GM19193 (cell line): Measurements from ENCODE around the gene KCNMA1.

ENCODE experiments used
- POLR2A ChIP-seq: IDR thresholded peaks from 4 replicates; pipeline ENCODE4 v1.6.1; 2011; ENCODE audit not compliant: insufficient read depth, insufficient read length; ENCODE audit errors: extremely low read depth

The KCNMA1 gene

DNA sequence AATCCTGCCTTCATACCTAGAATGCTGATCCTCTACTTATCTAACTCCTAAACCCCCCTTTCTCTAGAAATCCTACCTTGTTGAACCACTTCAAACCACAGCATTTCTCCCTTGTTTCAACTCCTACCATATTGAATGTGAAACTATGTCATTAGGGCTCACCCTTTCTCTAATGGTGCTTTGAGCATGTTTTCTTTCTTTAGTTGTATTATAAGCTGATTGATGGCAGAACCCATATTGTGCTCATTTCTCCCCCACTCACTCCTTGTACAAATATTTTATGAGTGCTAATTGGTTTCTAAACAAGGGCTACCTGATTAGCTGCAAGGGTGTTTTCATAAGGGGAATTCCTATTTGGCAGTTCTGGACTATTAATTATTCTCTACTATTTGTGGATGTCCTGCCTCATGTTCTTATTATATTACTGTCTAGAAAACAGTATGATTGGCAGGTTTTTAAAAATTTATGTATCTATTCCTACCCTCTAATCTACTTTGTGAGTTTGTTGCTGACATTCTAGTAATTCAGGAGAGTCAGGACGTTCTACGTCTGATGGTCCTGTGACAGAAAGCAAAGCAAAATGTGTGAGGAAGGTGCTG, 765.8 kb downstream of the KCNMA1 start:
- no peak for TF ChIP-seq POLR2A

DNA sequence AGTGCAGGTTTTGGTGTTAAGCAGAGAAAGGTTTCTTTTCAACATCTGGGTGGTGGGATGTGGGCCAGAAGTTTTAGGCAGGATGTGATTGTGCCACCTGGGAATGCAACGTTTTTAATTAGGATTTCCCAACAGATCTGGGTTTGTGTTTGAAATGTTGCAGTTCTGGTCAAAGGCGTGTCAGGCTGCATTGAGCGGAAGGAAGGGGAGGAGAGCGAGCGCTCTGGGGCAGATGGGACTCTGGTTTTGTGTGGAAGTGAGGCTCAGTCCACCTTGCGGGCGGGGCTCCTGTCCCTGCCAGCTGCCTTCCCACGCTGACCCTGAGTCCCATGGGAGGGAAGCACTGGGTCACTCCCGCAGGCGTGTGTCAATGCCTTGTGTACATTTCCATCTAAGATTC, 767.7 kb downstream of the KCNMA1 start:
- TF ChIP-seq POLR2A = no peak

DNA sequence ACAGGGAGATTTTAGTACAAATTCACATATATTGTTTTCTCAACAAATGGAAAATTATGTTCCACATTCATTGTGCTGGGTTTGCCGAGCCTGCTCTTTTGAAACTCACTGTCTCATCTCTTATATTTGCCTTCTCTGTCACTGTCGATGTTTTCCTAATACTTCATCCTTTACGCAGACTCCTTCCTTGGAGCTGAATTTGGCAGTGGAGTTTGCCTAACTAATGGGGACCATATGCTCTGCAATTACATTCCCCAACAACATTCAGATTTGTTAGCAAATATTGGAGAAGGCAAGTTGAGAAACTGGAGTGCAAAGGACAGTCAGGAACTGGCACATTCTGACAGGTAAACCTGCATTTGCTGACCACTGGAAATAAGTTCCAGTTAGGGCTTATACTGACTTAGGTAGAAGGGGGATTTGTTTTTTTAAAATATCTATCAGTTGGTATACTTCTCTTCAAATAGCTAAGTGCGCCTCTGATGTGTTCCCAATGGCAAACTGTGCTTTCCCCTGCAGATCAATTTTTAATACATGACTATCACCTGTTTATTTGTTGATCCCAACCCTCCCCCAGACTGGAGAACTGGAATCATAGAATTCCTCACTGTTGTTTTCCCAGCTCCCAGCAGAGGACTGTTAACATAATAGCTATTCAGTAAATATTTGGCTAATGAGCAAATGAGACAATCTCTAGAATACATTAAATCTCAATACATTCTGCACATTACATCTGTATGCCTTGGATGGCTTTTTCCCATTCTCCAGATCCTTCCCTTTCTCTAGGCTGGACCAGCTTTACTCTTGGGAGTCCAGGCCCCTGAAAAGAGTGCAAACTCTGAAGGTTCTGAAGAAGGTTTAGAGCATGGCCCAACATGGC, 769.3 kb downstream of the KCNMA1 start:
- TF ChIP-seq POLR2A = no peak

DNA sequence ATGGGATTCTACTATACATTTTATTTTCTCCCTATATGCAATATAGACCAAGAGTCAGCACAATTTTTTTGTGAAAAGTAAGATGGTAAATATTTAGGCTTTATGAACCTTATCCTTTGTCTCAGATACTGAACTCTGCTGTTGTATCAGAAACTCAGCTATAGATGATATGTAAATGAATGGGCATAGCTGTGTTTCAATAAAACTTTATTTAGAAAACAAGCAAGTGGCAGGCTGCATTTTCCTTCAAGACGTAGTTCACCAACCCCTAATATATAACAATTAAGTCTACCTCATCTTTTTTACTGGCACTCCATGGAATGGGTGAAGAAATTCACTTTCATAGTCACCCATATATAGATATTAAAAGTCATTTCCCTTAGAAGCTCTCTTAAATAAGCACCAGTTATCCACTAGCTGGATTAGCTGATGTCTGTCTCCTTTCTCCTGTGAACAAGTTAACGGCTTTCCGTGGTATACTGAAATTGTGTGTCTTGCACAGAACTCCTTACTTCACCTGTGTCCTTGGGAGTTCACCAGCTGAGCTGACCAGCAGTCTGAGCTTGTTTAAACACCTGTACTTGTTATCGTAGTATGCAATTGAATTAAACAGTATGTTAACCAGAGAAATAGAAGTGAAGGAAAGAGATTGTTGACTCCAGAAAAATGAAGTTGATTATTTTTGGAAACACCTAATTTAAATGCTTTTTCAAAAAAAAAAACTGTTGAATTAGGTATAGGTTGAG, 770.6 kb downstream of the KCNMA1 start:
- TF ChIP-seq POLR2A = no peak

DNA sequence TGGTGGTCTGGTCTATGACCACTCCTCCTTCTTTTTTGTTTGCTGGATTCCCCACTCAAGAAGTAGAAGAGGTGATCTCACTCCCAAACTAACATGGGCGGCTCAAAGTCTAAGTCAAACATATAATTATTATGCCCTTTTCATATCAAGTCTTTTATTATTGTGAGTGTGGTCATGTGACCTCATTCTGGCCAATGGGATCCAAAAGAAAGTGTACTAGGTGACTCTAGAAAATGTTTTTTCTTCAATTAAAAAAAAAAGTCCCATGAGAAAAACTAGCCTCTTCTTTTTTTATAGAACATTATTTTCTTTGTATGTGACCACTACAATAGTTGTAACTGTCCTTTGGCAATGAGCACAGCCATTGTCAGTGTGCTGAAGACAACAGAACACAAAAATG, 772.7 kb downstream of the KCNMA1 start:
- TF ChIP-seq POLR2A = no peak

DNA sequence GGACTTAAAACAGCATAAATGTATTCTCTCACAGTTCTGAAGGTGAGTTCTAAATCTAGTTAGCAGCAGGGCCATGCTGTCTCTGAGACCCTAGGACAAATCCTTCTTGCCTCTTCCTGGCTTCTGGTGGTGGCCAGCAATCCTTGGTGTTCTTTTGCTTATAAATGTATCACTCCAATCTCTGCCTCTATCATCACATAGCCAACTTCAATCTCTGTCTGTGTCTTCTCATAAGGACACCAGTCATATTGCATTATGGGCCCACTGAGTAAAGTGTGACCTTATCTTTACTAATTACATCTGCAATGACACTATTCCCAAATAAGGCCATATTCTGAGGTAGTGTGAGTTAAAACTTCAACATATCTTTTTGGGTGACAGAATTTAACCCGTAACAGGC, 778.9 kb downstream of the KCNMA1 start:
- TF ChIP-seq POLR2A = no peak

DNA sequence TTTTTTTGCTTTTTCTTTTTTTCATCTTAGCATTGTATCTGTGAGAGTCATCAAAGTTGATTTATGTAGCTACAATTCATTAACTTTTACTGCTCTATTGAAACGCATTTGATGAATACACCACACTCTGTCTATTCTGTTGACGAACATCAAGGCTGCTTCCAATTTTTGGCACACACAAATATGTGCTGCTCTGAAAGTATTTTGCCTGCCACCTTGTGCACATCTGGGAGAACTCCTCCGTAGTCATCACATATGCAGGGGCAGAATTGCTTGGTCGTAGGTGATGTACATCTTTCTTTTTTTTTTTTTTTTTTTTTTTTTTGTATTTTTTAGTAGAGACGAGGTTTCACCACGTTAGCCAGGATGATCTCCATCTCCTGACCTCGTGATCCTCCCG, 796.8 kb downstream of the KCNMA1 start:
- no peak for TF ChIP-seq POLR2A

DNA sequence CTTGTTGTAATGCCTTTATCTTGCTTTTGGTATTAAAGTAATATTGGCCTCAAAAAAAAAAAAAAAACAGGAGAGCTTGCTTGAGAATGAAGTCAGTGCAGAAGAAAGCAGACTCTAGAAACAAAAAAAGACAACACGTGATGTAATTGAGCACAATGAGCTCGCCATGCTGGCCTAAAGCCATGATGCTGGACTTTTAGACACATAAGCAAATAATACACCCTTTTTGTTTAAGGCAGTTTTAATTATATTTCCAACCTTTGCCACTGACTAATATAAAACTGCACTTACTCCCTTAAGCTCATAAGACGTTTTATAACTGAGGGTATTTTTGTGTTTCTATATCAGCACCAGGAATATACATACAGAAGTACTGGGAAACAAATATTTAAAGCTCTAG, 798.3 kb downstream of the KCNMA1 start:
- TF ChIP-seq POLR2A = no peak

DNA sequence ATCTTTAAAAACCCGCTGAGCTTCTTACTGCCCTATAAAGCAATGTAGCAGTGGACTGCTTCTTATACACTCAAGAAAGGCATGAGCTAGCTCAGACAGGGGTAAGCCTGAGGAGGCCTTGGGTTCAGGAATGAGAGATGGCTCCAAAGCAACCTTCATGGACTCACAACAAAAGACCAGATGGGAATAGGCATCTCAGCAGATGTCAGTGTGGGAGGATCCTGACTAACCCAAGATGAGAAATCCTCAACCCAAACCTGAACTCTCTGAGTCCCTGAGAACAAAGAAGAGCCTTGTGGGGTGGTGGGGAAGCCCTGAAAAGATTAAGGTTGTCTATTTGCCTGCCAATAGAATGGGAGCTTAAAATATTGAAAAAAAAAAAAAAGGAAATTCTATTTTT, 807.4 kb downstream of the KCNMA1 start:
- no peak for TF ChIP-seq POLR2A

DNA sequence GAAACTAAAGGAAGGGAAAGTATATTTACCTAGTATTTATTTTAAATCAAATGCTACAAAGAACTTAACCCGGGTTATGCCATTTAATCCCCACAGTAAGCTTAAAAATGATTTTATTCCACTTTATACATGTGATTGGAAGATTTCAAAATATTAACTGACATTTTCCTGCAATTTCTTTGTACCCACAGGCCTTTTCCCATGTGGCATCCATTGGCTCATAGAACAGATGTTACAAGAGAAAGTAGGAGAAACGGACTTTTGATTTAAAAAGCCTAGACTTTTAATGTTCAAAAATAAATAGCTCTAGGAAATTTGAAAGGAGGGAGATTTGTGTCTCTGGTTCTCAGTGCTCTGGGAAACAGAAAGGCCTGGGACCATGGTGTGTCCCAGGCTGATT, 807.9 kb downstream of the KCNMA1 start:
- TF ChIP-seq POLR2A = no peak
